GM19324 (cell line): Measurements from ENCODE around the gene C16orf74.

ENCODE experiments used
- ATAC-seq: cut with Tn5 transposase; IDR thresholded peaks from one replicate; pipeline ENCODE4 v1.9.1; 2021; ENCODE audit warnings: mild to moderate bottlenecking, moderate library complexity; ENCODE audit not compliant: unreplicated experiment, low FRiP score

The C16orf74 gene

GRCh38 chr16:85678016-85678415 lies 72.9 kb downstream of the C16orf74 start:
- ATAC-seq = no peak

- no peak for ATAC-seq
Measured at GRCh38 chr16:85677383-85677967, 73.4 kb downstream of the C16orf74 start.

GRCh38 chr16:85676466-85676865 lies 74.4 kb downstream of the C16orf74 start:
- no peak for ATAC-seq

- ATAC-seq = no peak
Measured at GRCh38 chr16:85675251-85675874, 75.5 kb downstream of the C16orf74 start.

GRCh38 chr16:85674828-85675227 lies 76.1 kb downstream of the C16orf74 start:
- no peak for ATAC-seq

GRCh38 chr16:85674418-85674755 lies 76.5 kb downstream of the C16orf74 start:
- ATAC-seq = no peak

- no peak for ATAC-seq
Measured at GRCh38 chr16:85673529-85674417, 77.1 kb downstream of the C16orf74 start.

GRCh38 chr16:85670840-85671239 lies 80.1 kb downstream of the C16orf74 start:
- no peak for ATAC-seq

- ATAC-seq = no peak
Measured at GRCh38 chr16:85668676-85669424, 82.0 kb downstream of the C16orf74 start.

GRCh38 chr16:85667841-85668413 lies 83.0 kb downstream of the C16orf74 start:
- ATAC-seq = no peak

- ATAC-seq = no peak
Measured at GRCh38 chr16:85667261-85667660, 83.6 kb downstream of the C16orf74 start.

- no peak for ATAC-seq
Measured at GRCh38 chr16:85665929-85666328, 85.0 kb downstream of the C16orf74 start.

- no peak for ATAC-seq
Measured at GRCh38 chr16:85665373-85665740, 85.5 kb downstream of the C16orf74 start.

GRCh38 chr16:85664580-85665372 lies 86.1 kb downstream of the C16orf74 start:
- ATAC-seq = no peak

- ATAC-seq = no peak
Measured at GRCh38 chr16:85663891-85664321, 87.0 kb downstream of the C16orf74 start.

GRCh38 chr16:85662976-85663830 lies 87.7 kb downstream of the C16orf74 start:
- ATAC-seq = no peak

- no peak for ATAC-seq
Measured at GRCh38 chr16:85662482-85662812, 88.4 kb downstream of the C16orf74 start.

GRCh38 chr16:85661740-85662481 lies 89.0 kb downstream of the C16orf74 start:
- ATAC-seq = no peak
